ENCODE data around the gene TWNK.

DNA sequence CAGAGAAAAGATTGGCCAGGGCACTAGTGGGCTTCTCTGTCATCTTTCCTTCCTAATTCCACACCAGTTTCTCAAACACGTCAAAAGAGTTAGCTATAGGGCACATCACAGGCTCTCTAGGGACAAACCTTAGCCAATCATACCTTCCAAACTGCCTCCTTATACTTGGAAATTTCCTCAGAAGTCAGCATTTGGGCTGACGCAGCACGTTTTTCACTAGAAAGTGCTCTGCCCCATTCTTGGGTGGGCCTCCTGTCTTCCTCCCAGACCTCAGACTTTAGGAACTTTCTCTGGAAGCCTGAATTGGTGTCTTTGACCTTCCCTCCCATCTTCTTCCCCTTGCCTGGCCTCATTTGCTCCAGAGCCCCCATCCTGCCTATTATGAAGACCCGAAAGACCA, 54.8 kb downstream of the TWNK start:
- TF ChIP-seq POLR2A (IDR thresholded peaks at IDR 0.05; ENCODE audit: low read depth, low read length) (no peak), POLR2AphosphoS5 (IDR thresholded peaks at IDR 0.05; ENCODE audit: low read depth, low read length) (no peak), SPI1 (IDR thresholded peaks at IDR 0.05; ENCODE audit: low read depth, low read length) (no peak)

All from GM12891 (cell line).